ENCODE measurements around the gene PTPRT.

The PTPRT gene

GRCh38 chr20:42634156-42634555 is 555.5 kb downstream of the PTPRT start:
- no peak for DNase-seq (ENCODE audit: low read depth in 2 of 2)

- no peak for DNase-seq (ENCODE audit: low read depth in 2 of 2)
Measured at GRCh38 chr20:42628683-42629082, 561.0 kb downstream of the PTPRT start.

GRCh38 chr20:42613076-42613475 is 576.6 kb downstream of the PTPRT start:
- DNase-seq (ENCODE audit: low read depth in 2 of 2) = no peak

- DNase-seq (ENCODE audit: low read depth in 2 of 2) = no peak
Measured at GRCh38 chr20:42611889-42612837, 577.5 kb downstream of the PTPRT start.

GRCh38 chr20:42611423-42611822 is 578.3 kb downstream of the PTPRT start:
- no peak for DNase-seq (ENCODE audit: low read depth in 2 of 2)

- no peak for DNase-seq (ENCODE audit: low read depth in 2 of 2)
Measured at GRCh38 chr20:42610070-42610469, 579.6 kb downstream of the PTPRT start.

- no peak for DNase-seq (ENCODE audit: low read depth in 2 of 2)
Measured at GRCh38 chr20:42609618-42610017, 580.1 kb downstream of the PTPRT start.

GRCh38 chr20:42604998-42605956 is 584.4 kb downstream of the PTPRT start:
- DNase-seq (ENCODE audit: low read depth in 2 of 2) = no peak

GRCh38 chr20:42603655-42604054 is 586.1 kb downstream of the PTPRT start:
- no peak for DNase-seq (ENCODE audit: low read depth in 2 of 2)

GRCh38 chr20:42598581-42598980 is 591.1 kb downstream of the PTPRT start:
- no peak for DNase-seq (ENCODE audit: low read depth in 2 of 2)

GRCh38 chr20:42595625-42596024 is 594.1 kb downstream of the PTPRT start:
- DNase-seq (ENCODE audit: low read depth in 2 of 2) = no peak

GRCh38 chr20:42594659-42595058 is 595.0 kb downstream of the PTPRT start:
- DNase-seq (ENCODE audit: low read depth in 2 of 2) = no peak

GRCh38 chr20:42594011-42594410 is 595.7 kb downstream of the PTPRT start:
- no peak for DNase-seq (ENCODE audit: low read depth in 2 of 2)

GRCh38 chr20:42589976-42590639 is 599.6 kb downstream of the PTPRT start:
- no peak for DNase-seq (ENCODE audit: low read depth in 2 of 2)

GRCh38 chr20:42588847-42589246 is 600.9 kb downstream of the PTPRT start:
- no peak for DNase-seq (ENCODE audit: low read depth in 2 of 2)

GRCh38 chr20:42587427-42587826 is 602.3 kb downstream of the PTPRT start:
- DNase-seq (ENCODE audit: low read depth in 2 of 2) = no peak

GRCh38 chr20:42581311-42581710 is 608.4 kb downstream of the PTPRT start:
- DNase-seq (ENCODE audit: low read depth in 2 of 2) = no peak

GRCh38 chr20:42576167-42576566 is 613.5 kb downstream of the PTPRT start:
- no peak for DNase-seq (ENCODE audit: low read depth in 2 of 2)

- no peak for DNase-seq (ENCODE audit: low read depth in 2 of 2)
Measured at GRCh38 chr20:42572320-42573016, 617.2 kb downstream of the PTPRT start.

GRCh38 chr20:42567409-42567808 is 622.3 kb downstream of the PTPRT start:
- DNase-seq (ENCODE audit: low read depth in 2 of 2) = no peak
